IMR-90 (cell line): ENCODE measurements around the gene KIAA1328. TPM values are rescaled to one million over a fixed set of nuclear protein-coding genes. Genes with fewer than 3 reads are reported as not detected.

Experiments used
- ATAC-seq: fragments of 200-7000 bp; cut with Tn5 transposase; 2 replicates; pipeline ENCODE4 v1.9.1; 2020; ENCODE audit warnings: low read depth, mild to moderate bottlenecking, moderate library complexity
- BruUV-seq: library from RNA; stranded (reverse); fragments of 400-500 nt; replicated peaks from 2 replicates; lab custom pipeline; 2021; lab: Mats Ljungman, UMichigan
- CTCF ChIA-PET: fragments of 300-600 bp; formaldehyde crosslinking; extraction: SDS; loops from one replicate; lab custom pipeline; 2021; ENCODE audit warnings: antibody characterized with exemption; lab: Yijun Ruan, JAX
- POLR2A ChIA-PET: fragments of 300-600 bp; sonication (Branson Sonifier 250); formaldehyde crosslinking; loops from one replicate; lab custom pipeline; 2022; ENCODE audit warnings: antibody characterized with exemption; ENCODE audit not compliant: unreplicated experiment; lab: Charles Lee
- DNase-seq: peaks from one replicate; pipeline ENCODE4 v3.0.0; 2013
- H2AFZ ChIP-seq: replicated peaks from 2 replicates; pipeline ENCODE3; 2013; ENCODE audit warnings: low read length, mild to moderate bottlenecking; ENCODE audit not compliant: poor library complexity
- H2AK5ac ChIP-seq: 2 replicates; pipeline ENCODE4 v1.6.1; 2013; ENCODE audit warnings: low read depth, low read length, inconsistent platforms
- H2AK9ac ChIP-seq: replicated peaks from 2 replicates; pipeline ENCODE3; 2013; ENCODE audit warnings: mild to moderate bottlenecking, low read depth, low read length, moderate library complexity; ENCODE audit not compliant: poor library complexity
- H2BK120ac ChIP-seq: 2 replicates; pipeline ENCODE4 v1.6.1; 2013; ENCODE audit warnings: low read depth, low read length, inconsistent platforms
- H2BK15ac ChIP-seq: 3 replicates; pipeline ENCODE4 v1.6.1; 2013; ENCODE audit warnings: low read depth, low read length, inconsistent platforms
- H2BK20ac ChIP-seq: 2 replicates; pipeline ENCODE4 v1.6.1; 2013; ENCODE audit warnings: low read depth, mild to moderate bottlenecking, inconsistent platforms, low read length, moderate library complexity
- H2BK5ac ChIP-seq: 2 replicates; pipeline ENCODE4 v1.6.1; 2013; ENCODE audit warnings: mild to moderate bottlenecking, low read depth, low read length, inconsistent platforms; ENCODE audit not compliant: poor library complexity, severe bottlenecking
- H3K14ac ChIP-seq: replicated peaks from 2 replicates; pipeline ENCODE4 v1.6.1; 2013; ENCODE audit warnings: low read depth, low read length, inconsistent platforms
- H3K18ac ChIP-seq: 2 replicates; pipeline ENCODE4 v1.6.1; 2013; ENCODE audit warnings: low read depth, low read length, control low read depth
- H3K23ac ChIP-seq: 2 replicates; pipeline ENCODE4 v1.6.1; 2013; ENCODE audit warnings: low read depth, low read length, inconsistent platforms
- H3K27ac ChIP-seq: 2 replicates; pipeline ENCODE4 v1.5.1; 2013; ENCODE audit warnings: mild to moderate bottlenecking, control low read depth, low read length; ENCODE audit not compliant: insufficient read depth
- H3K27me3 ChIP-seq: 2 replicates; pipeline ENCODE4 v1.6.1; 2013; ENCODE audit warnings: low read length; ENCODE audit not compliant: control insufficient read depth, insufficient read depth
- H3K36me3 ChIP-seq: 2 replicates; pipeline ENCODE4 v1.6.1; 2013; ENCODE audit warnings: low read length, mixed read lengths; ENCODE audit not compliant: control insufficient read depth, insufficient read depth
- H3K4ac ChIP-seq: 2 replicates; pipeline ENCODE4 v1.6.1; 2013; ENCODE audit warnings: low read depth, low read length, inconsistent platforms
- H3K4me1 ChIP-seq: 2 replicates; pipeline ENCODE4 v1.6.1; 2013; ENCODE audit warnings: low read length, mixed read lengths; ENCODE audit not compliant: control insufficient read depth, insufficient read depth
- H3K4me2 ChIP-seq: 2 replicates; pipeline ENCODE4 v1.6.1; 2013; ENCODE audit warnings: low read depth, mild to moderate bottlenecking, control low read depth, low read length, moderate library complexity
- H3K4me3 ChIP-seq: 2 replicates; pipeline ENCODE4 v1.5.1; 2013; ENCODE audit warnings: low read depth, mild to moderate bottlenecking, control low read depth, low read length, moderate library complexity; ENCODE audit not compliant: insufficient read depth
- H3K56ac ChIP-seq: 2 replicates; pipeline ENCODE4 v1.6.1; 2013; ENCODE audit warnings: low read length, inconsistent platforms; ENCODE audit not compliant: insufficient read depth; ENCODE audit errors: extremely low read depth
- H3K79me1 ChIP-seq, 2 experiments: 2 replicates each; pipeline ENCODE4 v1.6.1; 2013; ENCODE audit warnings: low read length in 2 of 2, inconsistent platforms in 1 of 2, low read depth in 1 of 2
- H3K9ac ChIP-seq: 2 replicates; pipeline ENCODE4 v1.6.1; 2013; ENCODE audit warnings: low read depth, low read length, control low read depth
- H3K9me1 ChIP-seq: 2 replicates; pipeline ENCODE4 v1.6.1; 2013; ENCODE audit warnings: low read length, inconsistent platforms; ENCODE audit not compliant: insufficient read depth
- H3K9me3 ChIP-seq: 2 replicates; pipeline ENCODE4 v1.6.1; 2013; ENCODE audit warnings: low read length; ENCODE audit not compliant: control insufficient read depth, insufficient read depth
- H4K20me1 ChIP-seq: 2 replicates; pipeline ENCODE4 v1.6.1; 2013; ENCODE audit warnings: low read length, inconsistent platforms; ENCODE audit not compliant: insufficient read depth
- H4K5ac ChIP-seq: 2 replicates; pipeline ENCODE4 v1.6.1; 2013; ENCODE audit warnings: mild to moderate bottlenecking, low read depth, low read length, control low read depth
- H4K8ac ChIP-seq, 2 experiments: 2 replicates each; pipeline ENCODE4 v1.6.1; 2013; ENCODE audit warnings: low read depth in 2 of 2, low read length in 2 of 2, control low read depth in 1 of 2, inconsistent platforms in 1 of 2
- H4K91ac ChIP-seq: 2 replicates; pipeline ENCODE4 v1.6.1; 2013; ENCODE audit warnings: low read depth, low read length, inconsistent platforms; ENCODE audit not compliant: insufficient read depth
- BHLHE40 ChIP-seq: fragments of 150-350 bp; IDR thresholded peaks from 2 replicates; pipeline ENCODE4 v1.6.1; 2016; ENCODE audit warnings: mild to moderate bottlenecking, low read depth, low read length
- CEBPB ChIP-seq: IDR thresholded peaks from 2 replicates; pipeline ENCODE4 v1.6.1; 2012; ENCODE audit warnings: low read depth, low read length, improper control_type of control experiment
- CHD1 ChIP-seq: IDR thresholded peaks from 2 replicates; pipeline ENCODE4 v1.6.1; 2012; ENCODE audit warnings: low read depth, low read length, improper control_type of control experiment
- CTCF ChIP-seq: conservative IDR thresholded peaks from 2 replicates; pipeline ENCODE4 v1.5.1; 2012; ENCODE audit warnings: mild to moderate bottlenecking, low read depth, low read length, improper control_type of control experiment
- ELK1 ChIP-seq: fragments of 150-350 bp; IDR thresholded peaks from 2 replicates; pipeline ENCODE4 v1.6.1; 2016; ENCODE audit warnings: low read depth, mild to moderate bottlenecking, low read length, moderate library complexity, borderline replicate concordance
- FOS ChIP-seq: fragments of 150-350 bp; IDR thresholded peaks from 2 replicates; pipeline ENCODE4 v1.6.1; 2016; ENCODE audit warnings: low read depth, low read length
- MAFK ChIP-seq: IDR thresholded peaks from 2 replicates; pipeline ENCODE4 v1.6.1; 2012; ENCODE audit warnings: low read depth, low read length, improper control_type of control experiment
- MAZ ChIP-seq: IDR thresholded peaks from 2 replicates; pipeline ENCODE4 v1.6.1; 2012; ENCODE audit warnings: low read depth, mild to moderate bottlenecking, low read length, improper control_type of control experiment, moderate library complexity, borderline replicate concordance
- MXI1 ChIP-seq: IDR thresholded peaks from 2 replicates; pipeline ENCODE4 v1.6.1; 2012; ENCODE audit warnings: low read depth, mild to moderate bottlenecking, low read length, moderate library complexity, borderline replicate concordance
- NFE2L2 ChIP-seq: fragments of 150-350 bp; IDR thresholded peaks from 2 replicates; pipeline ENCODE4 v1.6.1; 2016; ENCODE audit warnings: low read depth, mild to moderate bottlenecking, low read length
- POLR2A ChIP-seq: IDR thresholded peaks from 2 replicates; pipeline ENCODE4 v1.6.1; 2012; ENCODE audit warnings: mild to moderate bottlenecking, low read depth, low read length
- RAD21 ChIP-seq: IDR thresholded peaks from 2 replicates; pipeline ENCODE4 v1.6.1; 2012; ENCODE audit warnings: low read length, improper control_type of control experiment
- RCOR1 ChIP-seq: IDR thresholded peaks from 2 replicates; pipeline ENCODE4 v1.6.1; 2012; ENCODE audit warnings: mild to moderate bottlenecking, low read length, improper control_type of control experiment; ENCODE audit not compliant: insufficient replicate concordance
- RFX5 ChIP-seq: IDR thresholded peaks from 2 replicates; pipeline ENCODE4 v1.8.0; 2012; ENCODE audit warnings: low read depth, mild to moderate bottlenecking, low read length, moderate library complexity
- SMC3 ChIP-seq: fragments of 150-350 bp; IDR thresholded peaks from 2 replicates; pipeline ENCODE4 v1.6.1; 2016; ENCODE audit warnings: low read depth, mild to moderate bottlenecking, antibody characterized with exemption, low read length, moderate library complexity
- USF2 ChIP-seq: fragments of 150-350 bp; IDR thresholded peaks from 2 replicates; pipeline ENCODE4 v1.6.1; 2017; ENCODE audit warnings: mild to moderate bottlenecking, antibody characterized with exemption, low read length, low read depth
- WGBS, 2 experiments: methylation state at CpG; one replicate each; pipeline versions ENCODE4 v1.1.5 to v1.1.7; 2013; ENCODE audit warnings: missing lambda C conversion rate in 2 of 2; ENCODE audit not compliant: insufficient read length in 1 of 2; ENCODE audit errors: extremely low coverage in 2 of 2; 5-methylcytosine and 5-hydroxymethylcytosine counted together
- dilution Hi-C: fragments of 300-500 bp; cut with HindIII; formaldehyde crosslinking; loops from one replicate; pipeline ENCODE4 v1.14.3; 2018; ENCODE audit warnings: low sequenced_read_pairs; ENCODE audit not compliant: unreplicated experiment
- in situ Hi-C: fragments of 300-500 bp; cut with MboI; formaldehyde crosslinking; loops from 3 replicates; pipeline ENCODE4 v1.14.3; 2019; ENCODE audit warnings: low sequenced_read_pairs, inconsistent platforms, mixed read lengths
- intact Hi-C: fragments of 100-400 bp; cut with micrococcal nuclease; formaldehyde crosslinking; loops from 2 replicates; pipeline ENCODE4 v1.10.0; 2022
- polyA plus RNA-seq, 3 experiments: library from polyadenylated mRNA; depleted of rRNA; stranded (reverse); fragments of >200 nt; gene quantifications; 2 replicates each; pipeline ENCODE4 v1.2.3, GENCODE V29; 2012; ENCODE audit warnings: low replicate concordance in 1 of 3
- total RNA-seq: library from RNA; depleted of rRNA; stranded (reverse); fragments of >200 nt; gene quantifications from 2 replicates; pipeline ENCODE4 v1.2.3, GENCODE V29; 2012

Gene KIAA1328
- total and polyA plus RNA-seq, 2 of the 4 experiments (the other 2 are of a cell fraction): 2.4 to 7.0 TPM

- Histone ChIP-seq H2BK5ac (no peak overlapping the region), H3K56ac (no peak overlapping the region), H2BK15ac (no peak overlapping the region), H3K27ac (no peak overlapping the region), H4K20me1 (no peaks in the 10 kb centered on the region), H3K23ac (no peak overlapping the region), H3K79me1 (no peaks in the 10 kb centered on the region), H4K8ac (no peak overlapping the region), H2BK120ac (no peak overlapping the region), H2AK5ac (no peak overlapping the region), H3K27me3 (peaks cover 10% of the 10 kb centered on the region), H3K9ac (no peak overlapping the region), H3K9me1 (peaks cover 3% of the 10 kb centered on the region; the same call in 1 of the 2 replicates), H3K9me3 (no peaks in the 10 kb centered on the region), H2AFZ (no peak overlapping the region), H3K4me2 (no peak overlapping the region), H4K5ac (no peak overlapping the region), H3K18ac (no peak overlapping the region), H3K4me3 (no peak overlapping the region), H3K36me3 (no peaks in the 10 kb centered on the region), H3K14ac (no peak overlapping the region), H2AK9ac (no peak overlapping the region), H3K4ac (no peak overlapping the region), H2BK20ac (no peak overlapping the region), H3K4me1 (no peaks in the 10 kb centered on the region), H4K91ac (no peak overlapping the region)
- BruUV-seq: no TSS peak
- in situ Hi-C loops (no loop called here), dilution Hi-C loops (no loop called here), intact Hi-C loops (no loop called here)
- no peak for DNase-seq
- ChIA-PET CTCF (no interaction called here), POLR2A (no interaction called here)
- no peak for ATAC-seq
- TF ChIP-seq USF2 (no peak), MAZ (no peak), RFX5 (no peak), SMC3 (no peak), CHD1 (no peak), MAFK (no peak), CEBPB (no peak), NFE2L2 (no peak), CTCF (no peak), ELK1 (no peak), RCOR1 (no peak), RAD21 (no peak), MXI1 (no peak), FOS (no peak), BHLHE40 (no peak), POLR2A (no peak)
- 29% methylated on average over 1 of the region's 8 CpGs; no CpG with 5 or more reads in 1 of the 2 experiments for WGBS, 2 experiments
These were observed 433.1 kb downstream of the KIAA1328 start for GRCh38 chr18:37261988-37262387.
